HepG2 (cell line): ENCODE measurements around the gene PSMB3. TPM values are rescaled to one million over a fixed set of nuclear protein-coding genes. Genes with fewer than 3 reads are reported as not detected.
A peak's percentile ranks its signal among the peaks of the same experiment; 100 is the strongest.

Experiments used
- ATAC-seq: fragments of 200-7000 bp; cut with Tn5 transposase; 3 replicates; pipeline ENCODE4 v1.9.1; 2020; ENCODE audit warnings: mild to moderate bottlenecking, moderate library complexity
- BruUV-seq: library from RNA; stranded (reverse); fragments of 400-500 nt; replicated peaks from 2 replicates; lab custom pipeline; 2021; lab: Mats Ljungman, UMichigan
- CTCF ChIA-PET: fragments of 300-600 bp; formaldehyde crosslinking; extraction: SDS; loops from one replicate; lab custom pipeline; 2021; ENCODE audit warnings: low total read pairs, inconsistent platforms, low intra/inter-chr PET ratio; lab: Yijun Ruan, JAX
- POLR2A ChIA-PET: fragments of 350-600 bp; sonication (Branson Sonifier 250); formaldehyde crosslinking; loops from one replicate; lab custom pipeline; 2020; ENCODE audit warnings: antibody characterized with exemption, inconsistent platforms; lab: Yijun Ruan, JAX
- DNase-seq: peaks from one replicate; pipeline ENCODE4 v3.0.0-alpha.2; 2015; ENCODE audit warnings: low spot score
- FAIRE-seq: peaks from 3 replicates; lab custom pipeline; 2011; peaks lifted over from hg19 to GRCh38; lab: Jason Lieb, UNC
- H2AFZ ChIP-seq: one replicate; pipeline ENCODE4 v1.6.1; 2011; ENCODE audit warnings: low read length, inconsistent platforms
- H3K27ac ChIP-seq: fragments of 300-600 bp; 3 replicates; pipeline ENCODE4 v1.8.0; 2011; ENCODE audit warnings: mixed run types, mild to moderate bottlenecking, mixed read lengths, low read length, inconsistent platforms; ENCODE audit not compliant: insufficient read depth; ENCODE audit errors: extremely low read length
- H3K27me3 ChIP-seq, 2 experiments: fragments of 200-600 bp in 1 of 2; 2 replicates in 1 of 2; 3 replicates in 1 of 2; pipeline versions ENCODE4 v1.6.0 to v1.8.0; 2011; ENCODE audit warnings: low read length in 2 of 2, mild to moderate bottlenecking in 2 of 2, moderate library complexity in 2 of 2, inconsistent platforms in 1 of 2; ENCODE audit not compliant: insufficient read depth in 2 of 2, control insufficient read depth in 1 of 2
- H3K36me3 ChIP-seq, 2 experiments: fragments of 200-600 bp in 1 of 2; replicated peaks in 1 of 2; 2 replicates in 1 of 2; 3 replicates in 1 of 2; pipeline versions ENCODE4 v1.5.1 to v1.8.0; 2011; ENCODE audit warnings: low read length in 2 of 2, inconsistent platforms in 1 of 2; ENCODE audit not compliant: insufficient read depth in 2 of 2, control insufficient read depth in 1 of 2
- H3K4me1 ChIP-seq: 2 replicates; pipeline ENCODE4 v1.5.1; 2012; ENCODE audit warnings: low read length, inconsistent platforms; ENCODE audit not compliant: insufficient read depth
- H3K4me2 ChIP-seq: 2 replicates; pipeline ENCODE4 v1.6.0; 2011; ENCODE audit warnings: low read depth, low read length, inconsistent platforms
- H3K4me3 ChIP-seq, 3 experiments: fragments of 200-600 bp in 1 of 3; sonication (generic), shearing (Covaris generic) in 1 of 3; replicated peaks in 1 of 3; 2 replicates each; pipeline ENCODE4 v1.5.1; 2011 to 2016; ENCODE audit warnings: low read length in 3 of 3, inconsistent platforms in 2 of 3, low read depth in 2 of 3, mild to moderate bottlenecking in 2 of 3, control low read depth in 1 of 3, mixed read lengths in 1 of 3; ENCODE audit not compliant: insufficient read depth in 1 of 3
- H3K79me2 ChIP-seq: one replicate; pipeline ENCODE4 v1.6.1; 2011; ENCODE audit warnings: low read length, inconsistent platforms; ENCODE audit not compliant: insufficient read depth
- H3K9ac ChIP-seq: 2 replicates; pipeline ENCODE4 v1.6.0; 2011; ENCODE audit warnings: mild to moderate bottlenecking, low read depth, low read length, inconsistent platforms; ENCODE audit not compliant: insufficient read depth
- H3K9me3 ChIP-seq: 2 replicates; pipeline ENCODE4 v1.5.1; 2012; ENCODE audit warnings: mild to moderate bottlenecking, low read length
- H4K20me1 ChIP-seq: 2 replicates; pipeline ENCODE4 v1.6.0; 2011; ENCODE audit warnings: inconsistent platforms, mild to moderate bottlenecking, low read length, moderate library complexity; ENCODE audit not compliant: insufficient read depth
- HNF4A ChIP-seq: sonication (generic); formaldehyde crosslinking; IDR thresholded peaks from 2 replicates; pipeline ENCODE4 v1.4.0; 2020; ENCODE audit warnings: missing genetic modification reagents
- SYNCRIP ChIP-seq: fragments of 200-400 bp; formaldehyde crosslinking; IDR thresholded peaks from 2 replicates; pipeline ENCODE4 v1.6.1; 2018; ENCODE audit warnings: mild to moderate bottlenecking, low read depth, low read length; ENCODE audit not compliant: insufficient read depth
- ZNF30 ChIP-seq: sonication (generic); formaldehyde crosslinking; IDR thresholded peaks from 2 replicates; pipeline ENCODE4 v1.5.0; 2020; ENCODE audit warnings: mild to moderate bottlenecking, missing genetic modification reagents
- WGBS: methylation state at CpG from one replicate; pipeline ENCODE4 v1.1.6; 2017; ENCODE audit warnings: low lambda C conversion rate; 5-methylcytosine and 5-hydroxymethylcytosine counted together
- in situ Hi-C: cut with HindIII; loops from 2 replicates; pipeline ENCODE4 v1.10.0; 2017; ENCODE audit warnings: low pct_unique_long_range_greater_than_20kb; ENCODE audit not compliant: extremely low pct_ligation_motif_present
- intact Hi-C: fragments of 100-400 bp; cut with micrococcal nuclease; formaldehyde crosslinking; loops from one replicate; pipeline ENCODE4 v1.10.0; 2022; ENCODE audit not compliant: unreplicated experiment
- polyA plus RNA-seq, 8 experiments: library from polyadenylated mRNA; depleted of rRNA in 3 of 8; stranded (reverse) in 7 of 8; unstranded in 1 of 8; fragments of >200 nt; fragmentation: Illumina TruSeq in 4 of 8; extraction: Trizol in 4 of 8; gene quantifications; 2 replicates each; pipeline versions ENCODE4 v1.2.1 to v1.2.3, GENCODE V29; 2011 to 2016; ENCODE audit warnings: low read depth in 4 of 8, missing spikeins in 1 of 8, mixed read lengths in 1 of 8; ENCODE audit not compliant: insufficient read depth in 1 of 8
- total RNA-seq, 5 experiments: library from RNA; depleted of rRNA; stranded (reverse); fragments of >200 nt; fragmentation: Illumina TruSeq; extraction: Trizol; gene quantifications; 2 replicates each; pipeline ENCODE4 v1.2.3, GENCODE V29; 2016; ENCODE audit warnings: low read depth in 1 of 5
- TF ChIP-seq, protein P1 (sequence below): sonication (generic); formaldehyde crosslinking; IDR thresholded peaks from 2 replicates; pipeline ENCODE4 v1.4.0; 2020; ENCODE audit warnings: missing genetic modification reagents
- TF ChIP-seq, protein P2 (sequence below): sonication (generic); formaldehyde crosslinking; IDR thresholded peaks from 2 replicates; pipeline ENCODE4 v1.9.0; 2022; ENCODE audit warnings: missing genetic modification reagents, mild to moderate bottlenecking, borderline replicate concordance

Gene PSMB3
- total and polyA plus RNA-seq, 2 of the 13 experiments (the other 11 are each of a cell fraction or from before 2014, with no cell fraction given), result 366 to 517 TPM

DNA sequence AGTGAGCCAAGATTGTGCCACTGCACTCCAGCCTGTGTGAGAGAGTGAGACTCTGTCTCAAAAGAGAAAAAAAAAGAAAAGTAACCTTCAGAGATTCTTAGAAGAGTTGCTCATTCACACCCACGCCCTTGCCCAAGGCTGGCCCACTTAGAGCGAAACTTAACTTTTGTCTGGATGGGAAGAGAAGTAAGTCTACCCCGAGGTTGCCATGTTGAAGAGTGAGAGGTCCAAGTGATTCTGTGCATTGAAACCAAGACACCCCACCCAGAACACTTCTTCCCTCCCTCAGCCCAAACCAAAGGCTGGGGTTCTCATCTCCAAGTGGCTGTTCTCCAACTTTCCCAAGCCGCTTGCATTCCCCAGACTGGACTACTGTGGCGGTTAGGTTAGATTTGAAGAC, 24.8 kb upstream of the PSMB3 start:
- Histone ChIP-seq H4K20me1 (0 out of 2 replicates have a peak, but pooled peaks cover 5% of the 10 kb centered on the region), H3K27me3 (no peaks in the 10 kb centered on the region), H3K9ac (no peak overlapping the region), H3K4me2 (no peak overlapping the region), H3K4me1 (peaks cover 33% of the 10 kb centered on the region), H3K27ac (no peak overlapping the region), H3K9me3 (no peaks in the 10 kb centered on the region), H3K4me3 (no peak overlapping the region), H2AFZ (no peak overlapping the region), H3K79me2 (peaks cover 24% of the 10 kb centered on the region), H3K36me3 (peaks cover 15 to 25% of the 10 kb centered on the region in 2 experiments)
- no TSS peak for BruUV-seq
- intact Hi-C loops, result no loop called here
- DNase-seq (no peak), ATAC-seq (no peak), FAIRE-seq (no peak)
- in situ Hi-C loops, result no loop called here
- TF ChIP-seq HNF4A (CRISPR knock-in tag) (no peak), SYNCRIP (no peak), ZNF30 (CRISPR knock-in tag) (no peak)
- TF ChIP-seq, protein P1, sequence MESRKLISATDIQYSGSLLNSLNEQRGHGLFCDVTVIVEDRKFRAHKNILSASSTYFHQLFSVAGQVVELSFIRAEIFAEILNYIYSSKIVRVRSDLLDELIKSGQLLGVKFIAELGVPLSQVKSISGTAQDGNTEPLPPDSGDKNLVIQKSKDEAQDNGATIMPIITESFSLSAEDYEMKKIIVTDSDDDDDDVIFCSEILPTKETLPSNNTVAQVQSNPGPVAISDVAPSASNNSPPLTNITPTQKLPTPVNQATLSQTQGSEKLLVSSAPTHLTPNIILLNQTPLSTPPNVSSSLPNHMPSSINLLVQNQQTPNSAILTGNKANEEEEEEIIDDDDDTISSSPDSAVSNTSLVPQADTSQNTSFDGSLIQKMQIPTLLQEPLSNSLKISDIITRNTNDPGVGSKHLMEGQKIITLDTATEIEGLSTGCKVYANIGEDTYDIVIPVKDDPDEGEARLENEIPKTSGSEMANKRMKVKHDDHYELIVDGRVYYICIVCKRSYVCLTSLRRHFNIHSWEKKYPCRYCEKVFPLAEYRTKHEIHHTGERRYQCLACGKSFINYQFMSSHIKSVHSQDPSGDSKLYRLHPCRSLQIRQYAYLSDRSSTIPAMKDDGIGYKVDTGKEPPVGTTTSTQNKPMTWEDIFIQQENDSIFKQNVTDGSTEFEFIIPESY (CRISPR knock-in tag), result 0 out of 2 replicates have a peak, but pooled peaks have one; percentile 1
- TF ChIP-seq, protein P2, sequence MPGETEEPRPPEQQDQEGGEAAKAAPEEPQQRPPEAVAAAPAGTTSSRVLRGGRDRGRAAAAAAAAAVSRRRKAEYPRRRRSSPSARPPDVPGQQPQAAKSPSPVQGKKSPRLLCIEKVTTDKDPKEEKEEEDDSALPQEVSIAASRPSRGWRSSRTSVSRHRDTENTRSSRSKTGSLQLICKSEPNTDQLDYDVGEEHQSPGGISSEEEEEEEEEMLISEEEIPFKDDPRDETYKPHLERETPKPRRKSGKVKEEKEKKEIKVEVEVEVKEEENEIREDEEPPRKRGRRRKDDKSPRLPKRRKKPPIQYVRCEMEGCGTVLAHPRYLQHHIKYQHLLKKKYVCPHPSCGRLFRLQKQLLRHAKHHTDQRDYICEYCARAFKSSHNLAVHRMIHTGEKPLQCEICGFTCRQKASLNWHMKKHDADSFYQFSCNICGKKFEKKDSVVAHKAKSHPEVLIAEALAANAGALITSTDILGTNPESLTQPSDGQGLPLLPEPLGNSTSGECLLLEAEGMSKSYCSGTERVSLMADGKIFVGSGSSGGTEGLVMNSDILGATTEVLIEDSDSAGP, result no peak
- WGBS, result 95% methylated on average over 5 of the region's 5 CpGs
- CTCF ChIA-PET, result no interaction called here
- POLR2A ChIA-PET, result interaction anchor here (0.7 to 3.0 kb wide), 8 partner anchors 9 to 126 kb away, joined by 3 to 29 read pairs (median 6); partner anchors contain the start of genes MLLT6 and PSMB3
